GF-D8 (cell line): ENCODE measurements around the gene TRIM2.
"Not testable (repeated sequence)": the region's sequence is repeated elsewhere in the genome, so short reads cannot be mapped to it uniquely, and the experiment has no call there.

Source experiments
- DNase-seq: peaks from one replicate; lab custom pipeline; 2025; lab: John Stamatoyannopoulos, UW

Gene TRIM2

DNA sequence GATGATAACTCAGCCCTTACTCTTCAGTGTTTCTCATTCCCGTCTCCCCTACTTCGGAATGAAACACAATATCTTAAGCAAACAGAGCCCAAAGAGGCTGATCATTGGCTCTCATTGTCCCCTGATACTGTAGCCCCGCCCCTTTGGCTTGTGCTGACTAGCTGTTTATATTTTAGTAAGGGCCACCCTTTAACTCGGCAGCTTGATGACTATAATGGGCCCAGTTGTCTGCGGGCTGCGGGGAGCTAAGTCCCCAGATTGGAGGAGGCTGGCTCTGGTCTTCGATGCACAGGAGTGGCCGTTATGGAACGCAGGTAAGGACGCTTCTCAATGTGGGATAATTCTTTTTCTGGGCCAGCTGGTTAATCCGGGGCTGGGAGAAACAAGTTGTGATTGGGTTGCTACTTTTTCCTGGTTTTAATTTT, at the start of gene TRIM2:
Gene TRIM2 (plus strand): TSS at position 197 of the 425 bp plus-strand sequence. CDS start 88 bp downstream, at position 285.
- no peak for DNase-seq

DNA sequence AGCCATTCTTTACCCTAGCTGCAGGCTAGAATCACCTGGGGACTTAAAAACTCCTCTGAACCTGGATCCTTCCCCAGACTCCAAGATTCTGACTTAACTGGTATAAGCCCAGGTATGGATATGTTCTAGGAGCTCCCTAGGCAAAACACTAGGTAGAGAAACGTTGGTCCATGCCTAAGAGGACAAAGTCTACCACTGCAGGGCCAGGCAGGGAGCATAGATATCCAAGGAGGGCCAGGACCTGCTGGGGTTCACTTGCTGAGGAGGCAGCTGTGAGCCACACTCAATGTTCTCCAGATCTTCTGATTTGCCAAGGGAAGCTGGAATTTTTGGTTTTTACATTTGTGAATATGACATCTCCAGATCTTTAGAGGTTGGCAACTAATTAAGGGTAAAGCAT, 48.6 kb upstream of the TRIM2 start:
- no peak for DNase-seq

DNA sequence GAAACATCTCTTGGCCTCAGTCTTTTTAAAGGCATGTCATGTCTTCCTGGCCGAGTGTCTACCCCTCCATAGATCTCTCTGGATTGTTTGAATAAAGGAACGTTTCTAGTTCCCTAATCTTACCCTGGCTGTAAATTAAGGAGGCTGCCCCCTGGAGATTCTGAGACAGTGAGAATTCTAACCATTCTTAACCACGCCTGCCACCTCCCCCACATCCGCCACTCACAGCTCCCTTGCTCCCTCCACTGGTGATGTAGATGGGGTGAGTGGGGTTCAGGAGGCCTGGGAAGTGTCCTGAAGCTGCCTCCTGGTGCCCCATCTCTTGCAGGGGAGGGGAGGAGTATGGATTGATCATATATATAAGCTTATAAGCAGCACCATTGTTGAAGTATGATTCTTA, 48.0 kb upstream of the TRIM2 start:
- no peak for DNase-seq

DNA sequence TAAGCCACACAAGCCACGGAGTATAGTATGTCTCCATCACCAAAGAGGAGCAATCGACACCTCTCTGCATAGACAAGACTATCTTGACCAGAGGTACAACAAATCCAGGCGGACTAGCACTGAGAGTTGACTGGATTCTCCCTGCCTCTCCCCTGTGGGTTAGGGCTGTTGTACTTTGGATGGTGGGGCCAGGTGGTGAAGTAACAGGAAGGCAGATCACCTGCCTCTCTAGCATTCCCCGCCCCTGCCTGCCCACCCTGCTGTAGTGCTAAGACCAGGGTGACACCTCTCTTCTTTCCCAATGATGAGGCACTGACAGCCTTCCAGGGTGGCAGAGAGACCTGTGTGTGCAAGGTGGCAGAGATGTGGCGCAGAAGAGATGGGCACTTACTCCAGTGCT, 47.5 kb upstream of the TRIM2 start:
- DNase-seq: no peak

DNA sequence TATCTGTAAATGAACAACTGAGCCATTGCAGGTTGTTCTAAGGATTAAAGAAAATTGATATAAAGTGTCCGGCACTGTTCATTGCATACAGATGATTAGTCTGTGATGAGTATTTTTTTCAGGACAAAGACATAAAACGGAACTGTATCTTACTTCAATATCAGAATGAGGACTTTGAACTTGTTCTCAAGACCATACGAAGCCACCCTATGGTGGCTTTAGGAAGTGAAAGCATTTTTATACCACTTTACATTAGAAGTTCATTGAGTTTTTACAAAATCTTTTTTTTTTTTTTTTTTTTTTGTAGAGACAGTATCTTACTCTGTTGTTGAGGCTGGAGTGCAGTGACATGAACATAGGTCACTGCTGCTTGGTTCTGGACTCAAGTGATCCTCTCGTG, 45.2 kb upstream of the TRIM2 start:
- DNase-seq: no peak

DNA sequence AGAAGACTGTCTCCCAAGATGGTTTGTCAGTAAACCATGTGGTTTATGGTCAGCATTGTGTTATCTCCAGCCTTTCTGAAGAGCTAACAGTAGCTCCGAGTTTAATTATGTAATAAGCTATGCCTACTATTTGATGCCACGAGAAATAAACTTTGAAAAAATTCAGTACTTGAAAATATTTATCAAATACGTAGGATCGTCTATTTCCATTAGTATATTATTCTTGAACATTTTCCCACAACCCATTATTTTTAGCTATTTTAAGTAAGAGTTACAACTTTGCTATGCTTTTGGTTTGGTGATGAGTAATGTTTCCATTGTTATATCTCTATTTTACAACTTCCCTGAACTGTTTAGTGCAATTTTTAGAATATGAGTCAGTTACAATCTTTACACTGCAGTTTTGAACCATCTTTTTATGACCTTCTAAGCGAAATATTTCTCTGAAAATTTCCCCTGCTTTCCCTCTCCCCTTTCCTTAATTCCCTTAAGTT, 44.5 kb upstream of the TRIM2 start:
- DNase-seq: no peak

DNA sequence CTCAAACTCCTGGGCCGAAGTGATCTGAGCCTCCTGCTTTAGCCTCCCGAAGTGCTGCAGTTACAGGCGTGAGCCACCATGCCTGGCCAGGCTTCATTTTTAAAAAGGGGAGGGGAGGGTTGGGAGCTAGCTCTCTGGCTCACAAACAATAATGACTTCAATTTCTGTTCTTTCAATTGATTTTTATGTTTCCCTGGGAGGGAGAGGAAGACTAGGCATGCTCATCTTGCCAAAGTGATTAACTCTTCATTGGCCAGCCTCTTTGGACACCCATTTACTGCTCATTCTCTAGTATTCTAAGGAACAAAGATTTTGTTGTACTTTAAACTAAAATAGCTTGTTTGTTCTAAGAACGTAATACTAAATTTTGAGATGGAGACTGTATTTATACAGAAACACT, 43.4 kb upstream of the TRIM2 start:
- DNase-seq: no peak

DNA sequence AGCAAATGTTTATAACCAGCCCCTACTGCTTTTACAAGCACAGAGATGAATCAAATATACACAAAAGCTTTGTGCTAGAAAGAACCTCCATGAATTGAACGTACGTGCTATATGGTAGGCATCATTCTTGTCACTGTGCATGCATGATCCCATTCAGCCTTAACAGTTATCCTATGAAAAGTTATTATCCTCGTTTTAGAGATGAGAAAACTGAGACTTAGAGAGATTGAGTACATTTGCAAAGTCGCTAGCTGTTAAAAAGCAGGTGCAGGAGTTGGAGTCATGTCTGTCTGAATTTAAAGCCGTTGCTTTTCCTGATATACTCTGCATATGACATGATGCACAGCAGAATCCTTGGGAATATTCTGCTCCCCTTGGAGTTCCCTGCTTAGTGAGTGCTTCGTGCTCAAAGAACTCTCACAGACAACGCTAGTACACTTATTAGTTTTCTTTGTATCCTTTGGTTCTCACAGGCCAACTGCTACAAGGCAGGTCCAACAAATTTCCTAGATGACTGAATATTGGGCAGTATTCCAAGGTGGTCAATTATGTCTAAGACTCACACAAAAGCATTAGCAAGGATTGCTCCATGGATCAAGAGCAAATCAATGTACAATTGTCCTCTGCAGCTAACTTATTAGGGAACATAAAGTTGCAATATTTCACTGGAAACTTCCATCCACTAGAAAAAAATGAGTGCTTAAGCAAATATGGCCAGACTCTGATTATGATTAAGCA, 42.8 kb upstream of the TRIM2 start:
- DNase-seq: no peak

DNA sequence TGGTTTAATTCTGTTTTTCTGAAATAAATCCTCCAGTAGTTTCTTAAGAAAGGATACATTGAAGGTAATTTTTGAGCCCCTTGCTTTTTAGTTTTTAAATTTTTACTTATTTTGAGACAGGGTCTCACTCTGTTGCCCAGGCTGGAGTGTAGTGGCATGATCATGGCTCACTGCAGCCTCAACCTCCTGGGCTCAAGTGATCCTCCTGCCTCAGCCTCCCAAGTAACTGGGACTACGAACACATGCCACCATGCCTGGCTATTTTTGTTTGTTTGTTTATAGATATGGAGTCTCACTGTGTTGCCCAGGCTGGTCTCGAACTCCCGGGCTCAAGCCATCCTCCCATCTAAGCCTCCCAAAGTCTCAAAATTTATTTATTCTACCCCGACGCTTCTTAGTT, 39.0 kb upstream of the TRIM2 start:
- DNase-seq: not testable (repeated sequence)

DNA sequence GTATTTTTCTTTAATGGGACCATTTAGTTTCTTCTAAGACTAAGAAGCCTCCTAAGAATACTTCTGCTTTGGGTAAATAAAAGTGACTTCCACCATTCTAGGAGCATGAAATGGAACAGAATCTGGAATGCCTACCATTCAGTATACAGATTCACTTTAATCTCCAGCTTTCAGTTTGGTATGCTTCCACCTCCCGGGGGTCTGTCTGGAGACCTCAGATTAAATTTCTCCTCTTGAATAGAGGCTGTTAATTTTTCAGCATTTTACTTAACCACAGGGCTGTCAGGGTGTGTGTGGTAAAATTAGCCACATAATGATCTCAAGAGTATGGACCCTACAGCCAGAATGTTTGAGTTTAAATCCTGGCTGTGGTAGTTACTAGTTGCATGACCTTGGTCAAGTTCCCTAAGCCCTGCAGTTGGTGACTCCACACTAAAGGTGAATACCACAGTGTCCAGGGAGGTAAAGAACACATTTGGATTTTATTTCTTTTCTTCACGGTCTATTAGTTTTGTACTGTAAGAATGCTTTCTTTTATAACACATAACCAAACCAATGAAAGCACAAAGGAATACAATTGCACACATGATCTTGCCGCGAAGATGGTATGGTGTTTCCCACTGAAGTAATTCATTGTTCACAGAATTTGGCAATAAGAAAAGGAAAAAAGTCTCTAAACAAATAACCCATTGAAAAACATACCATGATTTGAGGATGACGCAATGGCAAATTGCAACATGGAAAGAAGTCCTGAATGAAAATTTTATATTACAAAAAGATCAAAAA, 37.3 kb upstream of the TRIM2 start:
- no peak for DNase-seq

DNA sequence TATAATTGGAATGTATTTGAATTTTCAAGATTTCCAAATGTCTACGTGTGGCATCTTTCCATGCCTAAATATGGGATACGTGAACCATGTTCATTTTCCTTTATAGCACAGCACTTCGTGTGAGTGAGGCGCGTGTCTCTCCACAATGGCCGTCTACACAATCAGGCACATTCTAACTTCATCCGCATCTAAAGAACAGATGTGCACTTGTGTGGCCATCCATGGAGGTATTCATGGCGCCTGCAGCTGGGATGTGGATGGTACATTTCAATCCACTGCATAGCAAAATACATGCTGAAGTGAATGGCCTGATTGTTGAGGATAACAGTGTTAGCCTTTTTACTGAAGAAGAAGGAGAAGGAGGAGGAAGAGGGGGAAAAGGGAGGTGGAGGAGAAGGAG, 34.5 kb upstream of the TRIM2 start:
- DNase-seq: no peak

DNA sequence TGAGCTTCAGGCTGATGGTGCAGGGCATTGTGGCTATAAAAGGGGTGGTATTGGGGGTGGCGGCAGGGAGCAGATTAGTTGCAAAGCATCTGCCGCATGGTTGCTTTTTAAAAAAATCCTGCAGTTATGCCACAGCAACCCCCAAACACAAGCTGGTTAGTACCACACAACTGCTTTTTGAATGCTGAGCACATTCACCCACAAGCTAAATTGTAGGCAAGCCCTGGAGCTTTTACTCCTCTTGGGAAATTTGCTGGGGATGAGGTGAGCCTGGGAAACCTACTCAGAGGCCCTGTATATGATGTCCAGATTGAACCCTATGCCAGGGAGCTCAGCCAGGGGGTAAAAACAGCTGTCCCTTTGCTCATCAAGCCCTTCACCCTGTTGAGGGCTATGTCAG, 33.8 kb upstream of the TRIM2 start:
- no peak for DNase-seq

DNA sequence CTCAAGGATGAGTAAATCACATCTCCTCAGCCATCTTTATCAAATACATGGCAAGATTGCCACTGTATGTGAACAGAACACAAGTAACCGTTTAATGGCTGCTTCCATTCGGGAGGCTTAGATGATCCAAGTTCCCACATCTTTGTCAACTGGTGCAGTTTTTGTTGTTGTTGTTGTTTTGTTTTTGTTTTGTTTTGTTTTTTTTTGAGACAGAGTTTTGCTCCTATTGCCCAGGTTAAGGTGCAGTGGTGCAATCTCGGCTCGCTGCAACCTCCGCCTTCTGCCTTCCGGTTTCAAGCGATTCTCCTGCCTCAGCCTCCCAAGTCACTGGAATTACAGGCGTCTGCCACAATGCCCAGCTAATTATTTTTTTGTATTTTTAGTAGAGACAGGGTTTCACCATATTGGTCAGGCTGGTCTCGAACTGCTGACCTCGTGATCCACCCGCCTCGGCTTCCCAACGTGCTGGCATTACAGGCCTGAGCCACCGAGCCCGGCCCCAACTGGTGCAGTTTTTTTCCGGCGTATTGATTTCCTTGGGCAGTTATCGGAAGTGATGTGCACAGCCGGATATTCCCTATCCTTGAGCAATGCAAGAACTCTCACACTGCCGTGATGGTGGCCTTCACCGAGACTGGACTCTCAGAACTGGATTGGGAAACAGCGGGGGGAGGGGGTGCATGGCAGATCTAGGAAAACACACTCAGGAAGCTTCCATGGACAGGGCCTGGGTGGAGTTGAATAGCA, 29.2 kb upstream of the TRIM2 start:
- DNase-seq: no peak

DNA sequence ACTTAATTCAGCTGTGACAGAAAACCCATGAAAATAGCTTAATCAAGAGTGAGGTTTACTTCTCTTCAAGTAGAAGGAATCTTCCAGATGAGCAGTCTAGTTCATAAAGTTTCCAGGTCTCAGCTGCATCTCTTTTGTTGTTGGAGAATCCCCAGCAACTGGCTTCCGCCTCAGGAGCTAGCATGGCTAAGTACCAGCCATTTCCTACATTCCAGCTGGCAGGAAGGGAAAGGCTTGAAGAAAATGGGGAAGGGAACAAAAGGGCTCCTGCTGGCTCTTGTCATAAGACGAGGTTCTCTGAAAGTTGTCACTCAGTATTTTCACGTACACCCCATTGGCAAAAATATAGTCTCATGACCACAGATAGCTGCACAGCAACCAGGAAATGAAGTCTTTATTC, 27.3 kb upstream of the TRIM2 start:
- DNase-seq: no peak

DNA sequence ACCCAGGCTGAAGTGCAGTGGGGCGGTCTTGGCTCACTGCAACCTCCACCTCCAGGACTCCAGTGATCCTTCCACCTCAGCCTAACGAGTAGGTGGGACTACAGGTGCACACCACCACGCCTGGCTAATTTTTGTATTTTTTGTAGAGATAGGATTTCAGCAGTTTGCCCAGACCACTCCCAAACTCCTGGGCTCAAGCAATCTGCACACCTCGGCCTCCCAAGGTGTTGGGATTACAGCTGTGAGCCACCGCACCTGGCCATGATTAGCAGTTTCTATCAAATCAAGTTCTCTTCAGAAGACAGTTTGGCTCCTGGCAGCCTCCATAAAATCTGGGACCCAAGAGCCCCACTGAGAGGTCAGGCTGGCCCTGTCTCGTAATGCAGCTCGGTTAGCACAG, 26.4 kb upstream of the TRIM2 start:
- no peak for DNase-seq

DNA sequence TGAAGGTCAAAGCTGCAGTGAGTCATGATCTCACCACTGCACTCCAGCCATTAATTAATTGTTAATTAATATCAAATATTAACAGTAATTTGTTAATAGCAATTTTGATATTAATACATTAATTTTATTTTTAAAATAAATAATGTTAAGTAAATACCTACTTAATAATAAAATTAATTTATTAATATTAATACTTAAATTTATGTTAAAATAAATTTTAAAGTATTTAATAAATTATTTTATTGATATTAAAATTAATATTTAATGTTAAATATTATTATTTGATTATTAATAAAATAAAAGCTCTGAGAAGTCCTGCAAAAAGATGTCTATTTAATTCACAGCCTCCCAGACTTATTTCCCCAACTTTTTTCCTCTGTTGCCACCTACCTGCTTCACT, 25.1 kb upstream of the TRIM2 start:
- no peak for DNase-seq

DNA sequence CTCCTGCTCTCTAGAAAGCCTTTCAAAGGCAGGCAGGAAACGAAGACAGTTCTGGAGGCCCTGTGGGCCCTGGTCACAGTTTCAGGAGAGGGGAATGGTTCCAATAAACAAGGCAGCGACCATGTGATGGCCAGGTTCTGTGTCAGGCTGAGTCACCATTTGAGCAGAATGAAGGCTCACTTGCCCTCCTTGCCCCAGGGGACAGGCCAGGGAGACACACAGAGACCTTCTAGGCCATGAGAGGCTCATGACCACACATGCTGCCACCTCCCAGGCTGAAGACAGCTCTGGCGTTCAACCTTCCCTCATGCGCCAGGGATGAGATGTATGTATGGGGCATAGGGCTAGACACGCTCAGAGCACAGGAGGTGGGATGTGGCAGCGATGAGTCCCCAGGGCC, 22.9 kb upstream of the TRIM2 start:
- no peak for DNase-seq

DNA sequence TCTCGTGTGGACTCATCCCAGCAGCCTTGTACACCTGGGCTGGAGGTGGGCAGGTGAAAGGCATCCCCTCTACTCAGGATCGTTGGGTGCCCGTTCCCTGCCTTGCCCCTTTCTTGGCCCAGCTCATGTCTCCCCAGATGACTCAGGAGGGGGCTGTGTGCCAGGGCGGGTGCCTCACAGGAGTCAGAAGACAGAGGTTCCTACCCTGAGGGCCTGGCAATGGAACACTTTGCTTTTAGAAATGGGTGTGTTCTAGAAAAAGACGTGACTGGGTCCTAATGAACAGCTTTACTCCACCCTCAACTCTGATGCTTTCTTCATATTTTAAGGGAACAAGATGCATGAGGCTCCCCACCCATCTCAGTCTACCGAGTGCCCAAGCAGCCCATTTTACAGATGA, 22.5 kb upstream of the TRIM2 start:
- no peak for DNase-seq

DNA sequence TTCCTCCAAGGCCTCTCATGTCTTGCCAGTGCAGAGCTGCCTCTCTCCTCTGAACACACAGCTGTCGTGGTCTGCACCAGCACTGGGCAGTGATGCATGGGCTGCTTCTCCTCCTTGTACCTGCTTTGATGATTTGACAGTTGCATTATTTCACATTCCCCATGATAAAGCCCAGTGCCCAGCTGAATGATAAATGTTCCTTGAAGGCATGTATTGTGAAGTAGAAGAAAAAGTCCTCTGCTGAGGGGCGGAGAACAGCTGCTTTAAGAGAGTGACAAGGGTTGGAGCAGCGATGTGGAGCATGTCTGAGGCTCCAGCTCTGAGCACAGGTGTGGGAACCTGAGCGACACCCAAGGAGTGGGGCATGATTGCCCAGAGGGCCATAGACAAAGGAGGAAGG, 21.1 kb upstream of the TRIM2 start:
- no peak for DNase-seq

DNA sequence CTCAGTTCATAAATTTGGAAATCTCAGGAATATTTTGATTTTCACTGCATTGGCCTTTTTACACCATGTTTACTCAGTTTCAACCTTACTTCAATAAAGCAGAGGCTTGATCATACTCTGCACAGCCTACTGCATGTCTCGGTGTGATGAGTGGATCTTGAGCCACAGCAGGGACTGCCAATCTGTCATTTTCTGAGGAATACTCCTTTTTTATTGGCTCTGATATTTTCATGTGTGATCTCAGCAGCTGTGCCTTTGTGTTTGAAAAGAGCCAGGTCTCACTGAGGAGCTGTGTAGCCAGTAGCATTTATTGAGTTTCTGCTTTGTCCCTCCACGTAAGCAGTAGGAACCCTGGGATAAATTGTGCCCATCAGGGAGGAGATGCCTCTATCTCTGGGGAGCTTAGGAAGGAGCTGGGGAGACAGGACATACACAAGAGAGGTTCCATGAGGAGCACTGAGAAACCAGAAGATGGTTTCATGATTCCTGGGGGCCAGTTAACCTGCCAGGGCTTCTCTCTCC, 18.9 kb upstream of the TRIM2 start:
- DNase-seq: no peak

DNA sequence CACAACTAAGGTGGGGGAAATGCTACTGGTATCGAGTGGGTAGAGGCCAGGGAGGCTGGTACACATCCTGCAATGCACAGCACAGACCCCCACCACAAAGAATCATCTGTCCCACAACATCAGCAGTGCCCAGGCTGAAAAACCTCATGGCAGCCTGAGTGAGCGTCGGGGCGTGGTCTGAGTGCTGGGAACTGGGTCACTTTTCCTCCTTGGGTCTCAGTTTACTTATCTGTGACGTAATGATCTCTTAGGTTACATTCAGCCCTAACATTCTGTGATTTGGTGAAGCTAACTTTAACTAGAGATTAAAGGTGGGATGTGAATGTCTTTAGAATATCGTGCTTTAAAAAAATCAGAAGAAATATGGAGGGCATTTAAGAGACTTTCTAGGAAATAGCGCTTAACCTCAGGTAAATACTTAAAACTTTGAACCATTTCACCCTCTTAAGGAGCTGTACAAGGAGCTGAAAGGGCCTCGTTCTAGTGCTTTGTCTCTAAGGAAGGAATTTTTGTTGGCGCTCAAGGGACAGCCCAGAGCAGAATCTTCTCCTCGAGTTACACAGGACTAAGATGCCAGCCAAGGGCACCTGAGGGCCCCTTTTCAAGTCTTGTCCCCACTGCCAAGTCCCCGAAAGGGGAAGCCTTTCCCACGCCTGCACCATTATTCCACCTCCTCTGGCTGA, 18.1 kb upstream of the TRIM2 start:
- DNase-seq: no peak
